AG04449 (cell line): ENCODE results near the gene PLEKHH1.

ENCODE experiments used
- CTCF ChIA-PET: fragments of 350-600 bp; formaldehyde crosslinking; extraction: SDS; loops from one replicate; lab custom pipeline; 2021; ENCODE audit warnings: antibody characterized with exemption; lab: Yijun Ruan, JAX
- POLR2A ChIA-PET: fragments of 400-600, 350-600 bp; formaldehyde crosslinking; extraction: SDS; loops from one replicate; lab custom pipeline; 2020; ENCODE audit warnings: antibody characterized with exemption, inconsistent platforms; lab: Yijun Ruan, JAX
- DNase-seq: peaks from one replicate; pipeline ENCODE4 v3.0.0-alpha.2; 2010; ENCODE audit warnings: low read depth, low spot score
- H3K4me3 ChIP-seq: 2 replicates; pipeline ENCODE4 v1.5.1; 2011; ENCODE audit warnings: low read depth, mild to moderate bottlenecking, control low read depth, low read length
- TF ChIP-seq, protein P1 (sequence below): IDR thresholded peaks from one replicate; pipeline ENCODE4 v1.5.1; 2011; ENCODE audit warnings: mild to moderate bottlenecking, moderate library complexity, low read length, control low read depth, inconsistent platforms; ENCODE audit not compliant: insufficient read depth; ENCODE audit errors: missing control alignments

The PLEKHH1 gene

DNA sequence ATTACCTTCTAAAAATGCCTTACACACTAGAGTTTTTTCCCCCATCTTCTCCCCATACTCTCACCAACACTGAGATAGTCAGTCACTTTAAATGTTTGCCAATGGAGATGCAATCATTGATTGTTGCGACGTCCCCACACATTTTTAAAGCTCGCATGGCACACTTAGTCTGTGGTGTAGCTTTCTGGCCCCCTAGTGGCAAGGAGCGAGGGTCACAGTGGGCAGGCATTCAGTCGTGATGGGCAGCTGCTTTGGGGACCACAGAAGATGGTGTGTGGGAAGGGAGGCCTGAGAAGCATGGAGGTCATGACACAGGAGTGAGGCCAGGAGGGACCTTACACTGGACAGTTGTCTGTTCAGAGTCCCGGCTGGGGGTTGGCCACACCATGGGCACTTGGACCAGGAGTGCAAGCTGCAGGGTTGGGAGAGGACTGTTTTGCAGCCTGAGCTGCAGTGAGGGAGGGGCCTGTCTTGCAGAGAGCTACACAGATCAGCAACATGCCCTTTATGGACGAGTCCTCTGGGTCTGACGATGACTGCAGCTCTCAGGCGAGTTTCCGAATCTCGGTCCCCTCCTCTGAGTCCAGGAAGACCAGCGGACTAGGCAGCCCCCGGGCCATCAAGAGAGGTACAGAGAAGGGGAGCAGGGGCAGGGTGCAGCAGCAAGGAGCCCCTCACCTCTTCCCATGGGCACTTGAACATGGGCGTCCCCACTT lies 38.3 kb downstream of the PLEKHH1 start:
- ChIA-PET POLR2A (interaction anchor here (1.4 kb wide), 1 partner anchor 144 kb away, joined by 4 read pairs; no protein-coding TSS in a partner anchor), CTCF (interaction anchor here (0.7 to 22.7 kb wide), 50 partner anchors 13 to 1212 kb away, joined by 3 to 582 read pairs (median 5); partner anchors contain the start of genes ATP6V1D, EIF2S1, PIGH and PLEK2)
- H3K4me3 ChIP-seq: no peak overlapping the region
- TF ChIP-seq, protein P1, sequence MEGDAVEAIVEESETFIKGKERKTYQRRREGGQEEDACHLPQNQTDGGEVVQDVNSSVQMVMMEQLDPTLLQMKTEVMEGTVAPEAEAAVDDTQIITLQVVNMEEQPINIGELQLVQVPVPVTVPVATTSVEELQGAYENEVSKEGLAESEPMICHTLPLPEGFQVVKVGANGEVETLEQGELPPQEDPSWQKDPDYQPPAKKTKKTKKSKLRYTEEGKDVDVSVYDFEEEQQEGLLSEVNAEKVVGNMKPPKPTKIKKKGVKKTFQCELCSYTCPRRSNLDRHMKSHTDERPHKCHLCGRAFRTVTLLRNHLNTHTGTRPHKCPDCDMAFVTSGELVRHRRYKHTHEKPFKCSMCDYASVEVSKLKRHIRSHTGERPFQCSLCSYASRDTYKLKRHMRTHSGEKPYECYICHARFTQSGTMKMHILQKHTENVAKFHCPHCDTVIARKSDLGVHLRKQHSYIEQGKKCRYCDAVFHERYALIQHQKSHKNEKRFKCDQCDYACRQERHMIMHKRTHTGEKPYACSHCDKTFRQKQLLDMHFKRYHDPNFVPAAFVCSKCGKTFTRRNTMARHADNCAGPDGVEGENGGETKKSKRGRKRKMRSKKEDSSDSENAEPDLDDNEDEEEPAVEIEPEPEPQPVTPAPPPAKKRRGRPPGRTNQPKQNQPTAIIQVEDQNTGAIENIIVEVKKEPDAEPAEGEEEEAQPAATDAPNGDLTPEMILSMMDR: peak; percentile 92
- no peak for DNase-seq

DNA sequence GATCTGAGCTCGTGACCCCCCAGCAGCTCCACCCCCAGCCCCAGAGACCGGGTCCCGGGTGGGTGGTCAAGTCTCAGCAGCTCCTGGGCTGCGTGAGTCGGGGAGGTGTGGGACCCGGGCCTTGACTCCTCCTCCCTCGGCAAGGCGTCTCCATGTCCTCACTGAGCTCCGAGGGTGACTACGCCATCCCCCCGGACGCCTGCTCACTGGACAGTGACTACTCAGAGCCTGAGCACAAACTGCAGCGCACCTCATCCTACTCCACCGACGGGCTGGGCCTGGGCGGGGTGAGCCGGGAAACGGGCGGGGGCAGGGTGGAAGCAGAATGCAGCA lies 38.9 kb downstream of the PLEKHH1 start:
- CTCF ChIA-PET: interaction anchor here (0.9 to 22.7 kb wide), 40 partner anchors 12 to 212 kb away, joined by 3 to 582 read pairs (median 5); partner anchors contain the start of genes ATP6V1D, EIF2S1, PIGH and PLEKHH1
- POLR2A ChIA-PET: interaction anchor here (1.4 kb wide), 1 partner anchor 144 kb away, joined by 4 read pairs; no protein-coding TSS in a partner anchor
- TF ChIP-seq, protein P1: no peak

GRCh38 chr14:67572608-67573007 lies 39.5 kb downstream of the PLEKHH1 start:
- no peak for DNase-seq
- POLR2A ChIA-PET: no interaction called here
- CTCF ChIA-PET: interaction anchor here (0.8 to 22.7 kb wide), 12 partner anchors 12 to 147 kb away, joined by 3 to 582 read pairs (median 24); partner anchors contain the start of genes PIGH and PLEKHH1
- TF ChIP-seq, protein P1: no peak
- no peak overlapping the region for H3K4me3 ChIP-seq

More for the DNA sequence above, 38.9 kb downstream of the PLEKHH1 start:
- DNase-seq: no peak
- no peak overlapping the region for H3K4me3 ChIP-seq

- DNase-seq: no peak
- TF ChIP-seq, protein P1: no peak
- ChIA-PET POLR2A (no interaction called here), CTCF (interaction anchor here (1.6 to 22.7 kb wide), 8 partner anchors 11 to 147 kb away, joined by 4 to 582 read pairs (median 54); partner anchors contain the start of genes PIGH and PLEKHH1)
- no peak overlapping the region for H3K4me3 ChIP-seq
Observed at GRCh38 chr14:67573228-67574010, 40.3 kb downstream of the PLEKHH1 start.

- no peak overlapping the region for H3K4me3 ChIP-seq
- DNase-seq: no peak
- ChIA-PET POLR2A (no interaction called here), CTCF (interaction anchor here (1.6 to 22.7 kb wide), 6 partner anchors 10 to 148 kb away, joined by 4 to 582 read pairs (median 86); partner anchors contain the start of gene PIGH)
- TF ChIP-seq, protein P1: no peak
Observed at GRCh38 chr14:67574156-67574555, 41.1 kb downstream of the PLEKHH1 start.
